Gastroesophageal sphincter (tissue), 4 donors: Measurements from ENCODE around the gene LTN1. TPM values are rescaled to one million over a fixed set of nuclear protein-coding genes. Genes with fewer than 3 reads are reported as not detected.

Source experiments
- ATAC-seq: fragments of 150-250 bp; one replicate; pipeline ENCODE4 v1.9.1; 2016; ENCODE audit warnings: mild to moderate bottlenecking, moderate library complexity
- H3K27ac ChIP-seq, 4 donors: fragments of 200-600 bp; sonication (generic) in 3 of 4; 1 replicate in 3 of 4; 2 replicates in 1 of 4; pipeline ENCODE4 v1.5.1; 2016 to 2019
- H3K27me3 ChIP-seq: fragments of 200-600 bp; sonication (generic); one replicate; pipeline ENCODE4 v1.5.1; 2019
- H3K36me3 ChIP-seq, 2 donors: fragments of 200-600 bp; sonication (generic); one replicate each; pipeline ENCODE4 v1.5.1; 2019; ENCODE audit warnings: control low read depth in 1 of 2
- H3K4me1 ChIP-seq, 3 donors: fragments of 200-600 bp; sonication (generic); 1 replicate in 2 of 3; 2 replicates in 1 of 3; pipeline ENCODE4 v1.5.1; 2016 to 2019; ENCODE audit warnings: control low read depth in 2 of 3
- H3K4me3 ChIP-seq, 2 donors: fragments of 200-600 bp; sonication (generic); one replicate each; pipeline ENCODE4 v1.5.1; 2019; ENCODE audit warnings: mild to moderate bottlenecking in 1 of 2, moderate library complexity in 1 of 2
- H3K9me3 ChIP-seq, 3 donors: fragments of 200-600 bp; sonication (generic); one replicate each; pipeline ENCODE4 v1.5.1; 2017 to 2019; ENCODE audit warnings: control low read depth in 2 of 3
- CTCF ChIP-seq, 4 experiments: fragments of 200-600 bp in 2 of 4; fragments of 450-650 bp in 2 of 4; sonication (generic) in 1 of 4; IDR thresholded peaks; one replicate each; pipeline ENCODE4 v1.5.1; 2017 to 2019; ENCODE audit warnings: antibody characterized with exemption in 4 of 4, mild to moderate bottlenecking in 2 of 4, moderate library complexity in 2 of 4
- EP300 ChIP-seq: sonication (generic); formaldehyde crosslinking; IDR thresholded peaks from one replicate; pipeline ENCODE4 v1.6.1; 2017; ENCODE audit warnings: antibody characterized with exemption, mild to moderate bottlenecking
- POLR2A ChIP-seq, 2 donors: fragments of 450-650 bp; IDR thresholded peaks; one replicate each; pipeline ENCODE4 v1.6.1; 2017; ENCODE audit warnings: antibody characterized with exemption in 2 of 2, mild to moderate bottlenecking in 2 of 2, moderate library complexity in 1 of 2
- POLR2AphosphoS5 ChIP-seq: sonication (generic); formaldehyde crosslinking; IDR thresholded peaks from one replicate; pipeline ENCODE4 v1.6.1; 2017; ENCODE audit warnings: antibody characterized with exemption
- WGBS, 2 donors: methylation state at CpG; one replicate each; pipeline ENCODE4 v1.1.5; 2018; ENCODE audit warnings: low coverage in 1 of 2; 5-methylcytosine and 5-hydroxymethylcytosine counted together
- total RNA-seq, 4 donors: library from RNA; depleted of rRNA; stranded (reverse); fragments of >200 nt; gene quantifications; one replicate each; pipeline ENCODE4 v1.1.0, GENCODE V29; 2016

Gene LTN1
- total RNA-seq, 4 donors from 2014 or later = 22.2 to 40.6 (median 31.8) TPM

GRCh38 chr21:29033301-29033700 lies 40.6 kb upstream of the LTN1 start:
- H3K9me3 ChIP-seq = no peaks in the 10 kb centered on the region
- H3K36me3 ChIP-seq = peaks cover 0 to 94% of the 10 kb centered on the region in 2 donors
- H3K4me3 ChIP-seq = no peak overlapping the region
- peaks cover 0 to 9% (median 0%) of the 10 kb centered on the region in 3 donors for H3K4me1 ChIP-seq
- 61 to 70% methylated on average over 4 of the region's 4 CpGs for WGBS, 2 donors
- no peaks in the 10 kb centered on the region for H3K27me3 ChIP-seq
- H3K27ac ChIP-seq = no peak overlapping the region
- no peak for ATAC-seq
- TF ChIP-seq CTCF (IDR thresholded peaks at IDR 0.05) = no peak
- TF ChIP-seq POLR2A (IDR thresholded peaks at IDR 0.05) = no peak
- TF ChIP-seq POLR2AphosphoS5 = no peak
- TF ChIP-seq EP300 = no peak

DNA sequence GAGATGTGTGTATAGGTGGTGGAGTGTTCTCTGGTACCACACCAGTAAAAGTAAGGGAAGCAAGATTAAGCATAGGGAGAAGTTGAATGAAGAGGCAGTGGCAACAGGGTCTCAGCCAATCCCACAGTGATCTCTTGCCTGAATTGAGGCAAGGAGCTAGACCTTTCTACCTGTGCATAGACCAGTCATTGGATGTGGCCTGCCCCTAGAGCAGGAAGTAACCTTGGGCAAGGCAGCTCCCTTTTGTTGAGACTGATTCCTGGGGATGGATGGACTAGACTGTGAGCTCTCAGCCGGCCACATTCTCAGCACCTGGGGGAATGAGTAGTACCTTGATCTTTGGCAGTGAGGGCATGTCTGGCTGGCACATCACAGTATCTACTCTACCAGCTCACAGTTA lies 38.2 kb upstream of the LTN1 start:
- 100% methylated on average over 1 of the region's 1 CpG; no CpG with 5 or more reads in 1 of the 2 donors for WGBS, 2 donors
- Histone ChIP-seq H3K4me3 (no peak overlapping the region), H3K27ac (no peak overlapping the region), H3K36me3 (peaks cover 0 to 73% of the 10 kb centered on the region in 2 donors), H3K4me1 (peaks cover 0 to 24% (median 3%) of the 10 kb centered on the region in 3 donors), H3K27me3 (no peaks in the 10 kb centered on the region), H3K9me3 (no peaks in the 10 kb centered on the region)
- no peak for ATAC-seq
- TF ChIP-seq POLR2AphosphoS5 = no peak
- no peak for TF ChIP-seq EP300
- no peak for TF ChIP-seq CTCF (IDR thresholded peaks at IDR 0.05)
- no peak for TF ChIP-seq POLR2A (IDR thresholded peaks at IDR 0.05)

GRCh38 chr21:29029524-29029923 lies 36.8 kb upstream of the LTN1 start:
- WGBS, 2 donors = 88 to 100% methylated on average over 1 of the region's 1 CpG

GRCh38 chr21:29025328-29025713 lies 32.6 kb upstream of the LTN1 start:
- TF ChIP-seq POLR2A (IDR thresholded peaks at IDR 0.05) (no peak), POLR2AphosphoS5 (no peak), EP300 (no peak), CTCF (IDR thresholded peaks at IDR 0.05) (no peak)
- Histone ChIP-seq H3K4me1 (peaks cover 0 to 29% (median 9%) of the 10 kb centered on the region in 3 donors), H3K27ac (peak overlapping the region; percentile 94 to 99 (median 96)), H3K9me3 (no peaks in the 10 kb centered on the region), H3K27me3 (no peaks in the 10 kb centered on the region), H3K36me3 (peaks cover 0 to 17% of the 10 kb centered on the region in 2 donors), H3K4me3 (peak overlapping the region; percentile 64 to 91)
- ATAC-seq = no peak
- 0 to 5% methylated on average over 6 of the region's 6 CpGs for WGBS, 2 donors

More at GRCh38 chr21:29029524-29029923, 36.8 kb upstream of the LTN1 start:
- Histone ChIP-seq H3K27ac (no peak overlapping the region), H3K27me3 (no peaks in the 10 kb centered on the region), H3K36me3 (peaks cover 0 to 59% of the 10 kb centered on the region in 2 donors), H3K4me3 (no peak overlapping the region), H3K9me3 (no peaks in the 10 kb centered on the region), H3K4me1 (peaks cover 0 to 32% (median 9%) of the 10 kb centered on the region in 3 donors)
- no peak for ATAC-seq
- TF ChIP-seq EP300 = no peak
- TF ChIP-seq CTCF (IDR thresholded peaks at IDR 0.05) = no peak
- TF ChIP-seq POLR2A (IDR thresholded peaks at IDR 0.05) = no peak
- no peak for TF ChIP-seq POLR2AphosphoS5
